Measurements from ENCODE around the gene MS4A15. TPM values are rescaled to one million over a fixed set of nuclear protein-coding genes. Genes with fewer than 3 reads are reported as not detected.

Gene MS4A15
- polyA plus RNA-seq, 3 donors = 0.03 TPM; not detected in 2

- 88 to 99% (median 88%) methylated on average over 4 of the region's 4 CpGs for WGBS, 3 donors
- no peak overlapping the region for H3K27ac ChIP-seq (ENCODE audit: low read depth, low read length)
Observed at GRCh38 chr11:60771146-60771545, 14.5 kb downstream of the MS4A15 start.

- H3K27ac ChIP-seq (ENCODE audit: low read depth, low read length) = no peak overlapping the region
Observed at GRCh38 chr11:60771879-60772525, 15.3 kb downstream of the MS4A15 start.

DNA sequence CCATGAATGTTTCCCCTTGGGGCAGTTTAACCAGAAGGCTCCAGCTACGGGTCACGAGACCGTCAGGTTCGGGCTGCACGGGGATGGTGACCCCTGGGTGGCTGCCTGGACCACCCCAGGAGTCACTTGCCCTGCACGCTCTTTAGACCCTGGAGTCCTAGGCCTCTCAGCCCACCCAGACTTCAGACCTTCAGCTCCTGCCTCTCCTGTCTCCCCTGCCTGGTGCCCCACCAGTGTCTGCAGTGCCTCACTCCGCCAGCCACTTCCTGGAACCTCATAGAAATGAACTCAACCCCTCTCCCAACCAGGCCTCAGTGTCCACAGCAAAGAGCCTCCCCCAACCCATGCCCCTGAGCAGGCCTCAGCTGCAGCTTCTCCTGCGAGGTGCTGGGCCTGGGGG is 16.0 kb downstream of the MS4A15 start:
- H3K27ac ChIP-seq (ENCODE audit: low read depth, low read length) = no peak overlapping the region
- WGBS, 3 donors = 88 to 91% (median 90%) methylated on average over 8 of the region's 8 CpGs

More at GRCh38 chr11:60771879-60772525, 15.3 kb downstream of the MS4A15 start:
- 75 to 83% (median 77%) methylated on average over 16 of the region's 16 CpGs for WGBS, 3 donors

GRCh38 chr11:60774726-60775125 is 18.1 kb downstream of the MS4A15 start:
- H3K27ac ChIP-seq (ENCODE audit: low read depth, low read length) = no peak overlapping the region
- WGBS, 3 donors = 77 to 83% (median 82%) methylated on average over 13 of the region's 13 CpGs

DNA sequence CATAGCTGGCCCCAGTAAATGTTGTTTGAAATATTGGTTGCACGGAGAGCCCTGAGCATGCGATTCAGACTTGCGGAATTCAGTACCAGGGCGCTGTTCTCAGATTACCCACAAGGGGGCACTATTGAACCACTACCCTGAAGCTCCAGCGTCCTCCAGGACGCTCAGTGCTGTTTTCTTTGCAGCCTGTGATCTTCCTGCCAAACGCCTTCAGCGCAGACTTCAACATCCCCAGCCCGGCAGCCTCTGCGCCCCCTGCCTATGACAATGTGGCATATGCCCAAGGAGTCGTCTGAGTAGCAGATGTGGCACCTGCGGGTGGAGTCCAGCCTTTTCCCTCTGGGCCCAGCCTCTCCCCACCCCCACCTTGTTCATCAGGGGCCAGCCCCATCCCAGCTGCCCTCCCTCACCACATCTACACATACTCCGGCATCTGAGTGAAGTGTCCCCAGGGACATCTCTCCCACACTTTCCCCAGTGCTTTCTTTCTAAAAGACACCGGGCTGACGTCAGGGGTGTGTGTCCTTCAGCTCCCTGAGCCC is 18.8 kb downstream of the MS4A15 start:
- H3K27ac ChIP-seq (ENCODE audit: low read depth, low read length) = no peak overlapping the region
- 8 to 13% (median 11%) methylated on average over 15 of the region's 15 CpGs for WGBS, 3 donors

- no peak overlapping the region for H3K27ac ChIP-seq (ENCODE audit: low read depth, low read length)
- 70 to 84% (median 77%) methylated on average over 4 of the region's 4 CpGs for WGBS, 3 donors
Observed at GRCh38 chr11:60776167-60776566, 19.5 kb downstream of the MS4A15 start.

DNA sequence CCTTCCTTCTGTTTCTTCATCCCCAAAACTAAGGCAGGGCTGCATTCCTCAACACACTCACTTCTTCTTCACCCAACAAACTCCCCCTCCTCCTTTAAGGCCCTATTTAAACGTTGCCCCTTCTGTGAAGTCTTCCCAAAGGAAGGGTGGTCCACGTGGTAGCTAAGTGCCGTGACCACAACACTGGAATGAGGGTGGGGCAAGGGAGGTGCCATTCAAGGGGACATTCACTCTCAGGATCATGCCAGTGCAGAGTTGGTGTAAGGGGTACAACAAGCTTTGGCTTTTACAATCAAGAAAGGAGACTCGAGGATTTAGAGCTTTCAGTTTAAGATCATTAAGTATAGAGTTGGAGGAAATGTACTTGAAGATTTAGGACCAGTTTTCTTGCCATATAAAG is 20.4 kb downstream of the MS4A15 start:
- 53 to 65% (median 59%) methylated on average over 4 of the region's 4 CpGs for WGBS, 3 donors
- no peak overlapping the region for H3K27ac ChIP-seq (ENCODE audit: low read depth, low read length)

GRCh38 chr11:60777572-60777971 is 20.9 kb downstream of the MS4A15 start:
- no peak overlapping the region for H3K27ac ChIP-seq (ENCODE audit: low read depth, low read length)
- WGBS, 3 donors = 6 to 30% (median 15%) methylated on average over 2 of the region's 2 CpGs

DNA sequence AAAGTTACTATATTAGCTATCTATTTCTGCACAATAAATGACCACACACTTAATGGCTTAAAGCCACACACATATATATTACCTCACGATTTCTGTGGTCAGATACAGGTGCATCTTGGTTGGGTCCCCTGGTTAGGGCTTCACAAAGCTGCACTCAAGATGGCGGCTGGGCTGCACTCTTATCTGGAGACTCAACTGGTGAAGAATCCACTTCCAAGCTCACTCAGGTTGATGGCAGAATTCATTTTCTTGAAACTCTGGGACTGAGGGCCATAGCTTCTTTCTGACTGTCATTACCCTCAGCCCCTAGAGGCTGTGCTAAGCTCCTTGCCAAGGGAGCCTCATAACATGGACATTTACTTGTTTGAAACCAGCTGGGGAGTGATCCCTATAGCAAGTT is 23.4 kb downstream of the MS4A15 start:
- no peak overlapping the region for H3K27ac ChIP-seq (ENCODE audit: low read depth, low read length)
- 72 to 91% (median 89%) methylated on average over 2 of the region's 2 CpGs for WGBS, 3 donors

DNA sequence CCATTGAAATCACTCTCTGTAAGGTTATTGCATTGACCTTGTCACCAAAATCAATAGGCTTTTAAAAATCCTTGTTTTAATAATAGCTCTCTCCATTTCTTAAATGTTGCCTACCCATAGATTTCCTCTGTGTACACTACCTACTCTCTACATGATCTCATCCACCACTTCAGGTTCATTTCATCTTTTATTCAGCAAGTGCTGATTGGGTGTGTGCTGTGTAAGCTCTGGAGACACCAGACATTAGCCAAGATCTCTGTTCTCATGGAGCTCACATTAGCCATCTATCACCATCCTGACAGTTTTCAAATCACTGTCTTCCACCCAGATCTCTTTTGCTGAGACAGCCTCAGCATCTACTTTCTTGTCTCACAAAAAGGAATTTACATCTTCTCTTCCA is 24.1 kb downstream of the MS4A15 start:
- no peak overlapping the region for H3K27ac ChIP-seq (ENCODE audit: low read depth, low read length)

DNA sequence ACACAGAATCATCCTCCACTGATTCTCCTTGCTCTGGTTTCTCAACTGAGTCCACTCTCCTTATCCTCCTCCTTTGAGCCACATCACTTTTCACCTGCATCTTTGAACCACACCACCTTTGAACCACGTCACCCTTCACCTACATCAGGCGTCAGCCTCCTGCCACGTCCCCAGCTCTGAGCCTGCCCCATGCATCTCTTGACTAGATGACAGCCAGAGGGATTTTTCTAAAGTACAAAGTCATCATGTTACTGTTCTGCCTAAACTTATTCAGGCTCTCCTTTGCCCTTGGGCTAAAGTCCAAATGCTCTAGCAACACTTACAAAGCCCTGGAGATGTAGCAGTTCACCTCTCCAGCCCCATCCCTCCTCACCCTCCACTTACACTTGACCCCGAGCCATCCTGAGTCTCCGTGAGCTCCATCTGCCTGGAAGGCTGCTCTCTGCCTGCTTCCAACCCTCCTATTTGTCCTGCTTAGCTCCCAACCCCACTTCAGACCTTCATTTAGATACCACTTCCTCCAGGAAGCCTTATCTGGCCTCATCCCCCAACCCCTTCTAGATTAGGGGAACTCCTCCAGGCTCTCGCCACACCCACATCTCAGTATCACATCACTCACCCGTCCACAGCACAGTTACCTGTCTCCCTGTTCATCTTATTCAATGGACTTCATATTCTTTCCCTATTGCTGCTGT is 24.8 kb downstream of the MS4A15 start:
- no peak overlapping the region for H3K27ac ChIP-seq (ENCODE audit: low read depth, low read length)
- 66 to 75% (median 72%) methylated on average over 7 of the region's 7 CpGs for WGBS, 3 donors

DNA sequence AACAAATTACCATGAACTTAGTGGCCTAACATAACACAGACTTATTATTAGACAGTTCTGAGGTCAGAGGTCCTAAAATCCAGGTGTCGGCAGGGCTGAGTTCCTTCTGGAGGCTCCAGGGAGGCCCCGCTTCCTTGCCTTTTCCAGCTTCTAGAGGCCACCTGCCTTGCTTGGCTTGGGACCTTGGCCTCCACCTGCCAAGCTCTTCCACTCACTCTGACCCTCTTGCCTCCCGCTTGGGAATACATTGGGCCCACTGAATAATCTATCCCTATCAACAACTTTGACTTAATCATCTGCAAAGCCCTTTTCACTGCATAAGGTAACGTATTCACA is 25.3 kb downstream of the MS4A15 start:
- 92 to 95% (median 94%) methylated on average over 4 of the region's 4 CpGs for WGBS, 3 donors
- no peak overlapping the region for H3K27ac ChIP-seq (ENCODE audit: low read depth, low read length)

- WGBS, 3 donors = 79 to 92% (median 89%) methylated on average over 12 of the region's 12 CpGs
- no peak overlapping the region for H3K27ac ChIP-seq (ENCODE audit: low read depth, low read length)
Observed at GRCh38 chr11:60782393-60783140, 25.9 kb downstream of the MS4A15 start.

DNA sequence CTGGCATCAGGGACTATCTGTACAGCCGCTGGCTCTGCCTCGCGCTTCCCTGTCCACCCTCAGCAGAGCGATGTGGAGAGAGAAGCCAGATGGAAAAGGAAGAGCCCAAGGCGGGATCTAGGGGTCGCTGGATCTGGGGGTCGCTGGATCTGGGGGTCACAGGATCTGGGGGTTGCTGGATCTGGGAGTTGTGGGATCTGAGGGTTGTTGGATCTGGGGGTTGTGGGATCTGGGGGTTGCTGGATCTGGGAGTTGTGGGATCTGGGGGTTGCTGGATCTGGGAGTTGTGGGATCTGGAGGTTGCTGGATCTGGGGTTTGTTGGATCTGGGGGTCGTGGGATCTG is 26.4 kb downstream of the MS4A15 start:
- 91 to 96% (median 94%) methylated on average over 8 of the region's 8 CpGs for WGBS, 3 donors

DNA sequence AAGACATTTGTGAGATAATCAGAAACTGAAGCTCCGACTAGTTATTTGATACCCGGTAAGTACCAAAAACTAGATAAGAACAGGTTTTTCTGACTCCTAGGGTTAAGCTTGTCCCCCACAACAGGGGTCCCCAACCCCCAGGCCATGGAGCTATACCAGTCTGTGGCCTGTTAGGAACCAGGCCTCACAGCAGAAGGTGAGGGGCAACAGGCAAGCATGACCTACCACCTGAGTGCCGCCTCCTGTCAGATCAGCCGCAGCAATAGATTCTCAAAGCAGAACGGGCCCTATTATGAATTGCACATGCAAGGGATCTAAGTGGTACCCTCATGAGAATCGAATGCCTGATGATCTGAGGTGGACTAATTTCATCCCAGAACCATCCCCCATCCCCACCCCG is 27.2 kb downstream of the MS4A15 start:
- H3K27ac ChIP-seq (ENCODE audit: low read depth, low read length) = no peak overlapping the region
- WGBS, 3 donors = 82 to 95% (median 91%) methylated on average over 7 of the region's 7 CpGs

More for the DNA sequence above, 26.4 kb downstream of the MS4A15 start:
- no peak overlapping the region for H3K27ac ChIP-seq (ENCODE audit: low read depth, low read length)

DNA sequence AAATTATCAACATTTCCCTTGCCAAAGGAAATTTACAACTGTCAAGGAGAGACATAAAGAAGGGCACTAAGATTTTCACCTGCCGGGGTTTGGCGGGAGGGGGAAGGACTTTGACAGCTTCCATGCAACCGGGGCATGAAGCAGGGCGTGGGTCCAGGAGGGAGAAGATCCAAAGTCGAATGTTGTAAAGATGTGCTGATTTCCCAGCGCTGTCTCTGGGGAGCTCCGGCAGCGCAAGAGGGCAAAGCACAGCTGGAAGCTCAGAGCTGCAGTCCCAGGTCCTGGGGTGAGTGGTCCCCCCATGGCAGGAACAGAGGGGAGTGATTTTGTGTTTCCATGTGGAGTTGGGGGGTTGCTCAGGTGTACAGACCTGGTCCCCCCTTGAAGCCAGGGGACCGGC is 28.5 kb downstream of the MS4A15 start, which contains the start of gene MS4A10:
Gene MS4A10 (plus strand): TSS at position 198 of the 400 bp plus-strand sequence. CDS start 5,003 bp downstream, outside the sequence.
- H3K27ac ChIP-seq (ENCODE audit: low read depth, low read length) = no peak within 1 kb of the TSS
- WGBS, 3 donors = 46 to 67% (median 63%) methylated on average over 9 of the region's 9 CpGs

GRCh38 chr11:60785806-60786361 is 29.2 kb downstream of the MS4A15 start:
- 56 to 68% (median 63%) methylated on average over 8 of the region's 8 CpGs for WGBS, 3 donors
- no peak overlapping the region for H3K27ac ChIP-seq (ENCODE audit: low read depth, low read length)

DNA sequence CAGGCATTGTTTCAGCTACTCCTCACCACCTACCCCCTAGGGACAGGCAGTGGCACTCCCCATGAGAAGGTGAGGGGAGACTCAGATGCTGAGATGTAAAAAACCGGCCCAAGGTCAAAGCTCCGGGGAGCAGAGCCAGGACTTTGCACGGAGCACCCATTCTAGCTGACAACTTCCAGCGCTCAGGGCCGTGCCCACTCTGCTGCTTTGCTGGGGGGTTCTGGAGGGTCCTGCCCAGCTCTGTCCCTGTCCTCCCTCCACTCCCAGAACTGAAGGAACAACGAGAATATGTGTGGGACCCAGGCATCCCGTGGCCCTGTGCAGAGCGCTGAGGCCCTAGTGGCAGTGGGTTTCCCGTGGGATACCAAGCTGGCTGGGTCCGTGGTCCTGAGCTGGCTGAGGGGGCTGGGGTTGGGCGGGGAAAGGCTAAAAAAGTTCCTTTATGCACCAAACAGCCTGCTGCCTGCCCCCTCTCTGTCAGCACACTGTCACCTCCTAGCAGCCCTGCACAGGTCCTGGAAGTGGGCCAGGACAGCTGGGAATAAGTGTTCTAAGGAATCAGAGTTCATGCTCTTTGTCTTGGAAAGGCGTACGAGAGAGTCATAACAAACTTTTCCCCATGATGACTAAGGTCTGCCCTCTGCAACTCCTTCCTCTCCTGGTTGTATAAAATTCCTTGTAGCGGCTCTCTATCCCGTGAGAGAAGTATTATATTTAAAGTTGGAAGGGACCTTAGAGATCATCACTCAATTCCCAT is 30.3 kb downstream of the MS4A15 start:
- H3K27ac ChIP-seq (ENCODE audit: low read depth, low read length) = no peak overlapping the region

More for the DNA sequence above, 30.3 kb downstream of the MS4A15 start:
- WGBS, 3 donors = 40 to 66% (median 52%) methylated on average over 15 of the region's 15 CpGs
